Activated T-cell treated with anti-CD3 and anti-CD28 coated beads for 48 hours (primary cell): ENCODE results near the gene EXOSC2.

ENCODE experiments used
- DNase-seq: peaks from one replicate; pipeline ENCODE4 v3.0.0-alpha.2; 2020; ENCODE audit warnings: low read depth

EXOSC2 gene

GRCh38 chr9:130696996-130697395, 3.4 kb downstream of the EXOSC2 start:
- DNase-seq: no peak

GRCh38 chr9:130698514-130698913, 4.9 kb downstream of the EXOSC2 start:
- DNase-seq: no peak

- no peak for DNase-seq
These were observed 5.5 kb downstream of the EXOSC2 start for GRCh38 chr9:130699047-130699446.

- peak; percentile 62 for DNase-seq
These were observed 7.8 kb downstream of the EXOSC2 start for GRCh38 chr9:130701059-130702022.

GRCh38 chr9:130703501-130703900, 9.9 kb downstream of the EXOSC2 start:
- no peak for DNase-seq

GRCh38 chr9:130707225-130707976, 13.8 kb downstream of the EXOSC2 start:
- DNase-seq: no peak

- DNase-seq: no peak
These were observed 17.3 kb downstream of the EXOSC2 start for GRCh38 chr9:130710822-130711352.

- DNase-seq: no peak
These were observed 17.9 kb downstream of the EXOSC2 start for GRCh38 chr9:130711469-130711868.

GRCh38 chr9:130712564-130713285, 19.1 kb downstream of the EXOSC2 start:
- DNase-seq: peak; percentile 93

- no peak for DNase-seq
These were observed 19.8 kb downstream of the EXOSC2 start for GRCh38 chr9:130713286-130713960.

- DNase-seq: no peak
These were observed 21.1 kb downstream of the EXOSC2 start for GRCh38 chr9:130714586-130715110.

- DNase-seq: no peak
These were observed 21.7 kb downstream of the EXOSC2 start for GRCh38 chr9:130715270-130715669.

- no peak for DNase-seq
These were observed 25.0 kb downstream of the EXOSC2 start for GRCh38 chr9:130718562-130718961.

GRCh38 chr9:130720762-130721161, 27.2 kb downstream of the EXOSC2 start:
- DNase-seq: no peak

- no peak for DNase-seq
These were observed 35.1 kb downstream of the EXOSC2 start for GRCh38 chr9:130728721-130729120.

GRCh38 chr9:130729145-130729544, 35.6 kb downstream of the EXOSC2 start:
- no peak for DNase-seq

GRCh38 chr9:130731355-130731754, 37.8 kb downstream of the EXOSC2 start:
- DNase-seq: no peak

- no peak for DNase-seq
These were observed 38.6 kb downstream of the EXOSC2 start for GRCh38 chr9:130732136-130732535.

GRCh38 chr9:130732793-130733221, 39.2 kb downstream of the EXOSC2 start:
- DNase-seq: no peak

GRCh38 chr9:130735566-130735965, 42.0 kb downstream of the EXOSC2 start:
- no peak for DNase-seq

- DNase-seq: no peak
These were observed 43.3 kb downstream of the EXOSC2 start for GRCh38 chr9:130736834-130737233.
